ENCODE measurements around the gene VKORC1L1.
"Not testable (repeated sequence)": the region's sequence is repeated elsewhere in the genome, so short reads cannot be mapped to it uniquely, and the experiment has no call there.

Gene VKORC1L1

GRCh38 chr7:65867681-65868080 lies 5.2 kb upstream of the VKORC1L1 start:
- H3K27ac Mint-ChIP-seq; H3K36me3 Mint-ChIP-seq (ENCODE audit: low read depth); H3K27me3 Mint-ChIP-seq; H3K4me3 Mint-ChIP-seq; intact Hi-C loops (cut with micrococcal nuclease); H3K9me3 Mint-ChIP-seq: not testable (repeated sequence)
- H3K4me1 Mint-ChIP-seq (ENCODE audit: low read depth) = peaks cover 23% of the 10 kb centered on the region

GRCh38 chr7:65869312-65869711 lies 3.6 kb upstream of the VKORC1L1 start:
- H3K4me3 Mint-ChIP-seq; H3K36me3 Mint-ChIP-seq (ENCODE audit: low read depth); H3K9me3 Mint-ChIP-seq; H3K27me3 Mint-ChIP-seq; intact Hi-C loops (cut with micrococcal nuclease); H3K27ac Mint-ChIP-seq: not testable (repeated sequence)
- H3K4me1 Mint-ChIP-seq (ENCODE audit: low read depth) = peaks cover 30% of the 10 kb centered on the region

- Mint-ChIP-seq H3K4me1 (ENCODE audit: low read depth) (peaks cover 30% of the 10 kb centered on the region), H3K27ac (peak overlapping the region; percentile 64)
- not testable (repeated sequence) for H3K4me3 Mint-ChIP-seq; H3K36me3 Mint-ChIP-seq (ENCODE audit: low read depth); H3K9me3 Mint-ChIP-seq; H3K27me3 Mint-ChIP-seq
- intact Hi-C loops (cut with micrococcal nuclease) = loop anchor here (5.0 to 10.0 kb wide), 2 partner anchors 111 to 117 kb away; partner anchors contain the start of gene GUSB
Observed at GRCh38 chr7:65871451-65871850, 1.4 kb upstream of the VKORC1L1 start.

GRCh38 chr7:65873582-65874193 lies 814 bp downstream of the VKORC1L1 start:
- peak overlapping the region; percentile 72 for H3K27ac Mint-ChIP-seq
- intact Hi-C loops (cut with micrococcal nuclease) = loop anchor here (5.0 to 10.0 kb wide), 2 partner anchors 109 to 119 kb away; partner anchors contain the start of gene GUSB
- H3K9me3 Mint-ChIP-seq; H3K36me3 Mint-ChIP-seq (ENCODE audit: low read depth); H3K27me3 Mint-ChIP-seq: not testable (repeated sequence)
- H3K4me1 Mint-ChIP-seq (ENCODE audit: low read depth) = peaks cover 25% of the 10 kb centered on the region
- H3K4me3 Mint-ChIP-seq = peak overlapping the region; percentile 81

- intact Hi-C loops (cut with micrococcal nuclease) = loop anchor here (10.0 kb wide), 1 partner anchor 121 kb away; no protein-coding TSS in a partner anchor
- not testable (repeated sequence) for H3K36me3 Mint-ChIP-seq (ENCODE audit: low read depth); H3K27me3 Mint-ChIP-seq; H3K4me3 Mint-ChIP-seq; H3K9me3 Mint-ChIP-seq; H3K27ac Mint-ChIP-seq
- peaks cover 37% of the 10 kb centered on the region for H3K4me1 Mint-ChIP-seq (ENCODE audit: low read depth)
Observed at GRCh38 chr7:65875715-65876114, 2.8 kb downstream of the VKORC1L1 start.

- not testable (repeated sequence) for H3K27me3 Mint-ChIP-seq; H3K4me3 Mint-ChIP-seq; H3K36me3 Mint-ChIP-seq (ENCODE audit: low read depth); H3K9me3 Mint-ChIP-seq
- peaks cover 12% of the 10 kb centered on the region for H3K4me1 Mint-ChIP-seq (ENCODE audit: low read depth)
- H3K27ac Mint-ChIP-seq = peak overlapping the region; percentile 61
- intact Hi-C loops (cut with micrococcal nuclease) = loop anchor here (10.0 kb wide), 1 partner anchor 125 kb away; no protein-coding TSS in a partner anchor
Observed at GRCh38 chr7:65879292-65880153, 6.6 kb downstream of the VKORC1L1 start.

GRCh38 chr7:65880242-65880641 lies 7.4 kb downstream of the VKORC1L1 start:
- H3K4me1 Mint-ChIP-seq (ENCODE audit: low read depth) = peaks cover 12% of the 10 kb centered on the region
- H3K4me3 Mint-ChIP-seq; H3K27ac Mint-ChIP-seq; intact Hi-C loops (cut with micrococcal nuclease); H3K36me3 Mint-ChIP-seq (ENCODE audit: low read depth); H3K9me3 Mint-ChIP-seq; H3K27me3 Mint-ChIP-seq: not testable (repeated sequence)

GRCh38 chr7:65884983-65885382 lies 12.1 kb downstream of the VKORC1L1 start:
- Mint-ChIP-seq H3K36me3 (ENCODE audit: low read depth) (peaks cover 15% of the 10 kb centered on the region), H3K4me1 (ENCODE audit: low read depth) (peaks cover 16% of the 10 kb centered on the region)
- H3K27ac Mint-ChIP-seq; H3K27me3 Mint-ChIP-seq; H3K9me3 Mint-ChIP-seq; intact Hi-C loops (cut with micrococcal nuclease); H3K4me3 Mint-ChIP-seq: not testable (repeated sequence)

- Mint-ChIP-seq H3K4me1 (ENCODE audit: low read depth) (peaks cover 13% of the 10 kb centered on the region), H3K36me3 (ENCODE audit: low read depth) (peaks cover 20% of the 10 kb centered on the region)
- H3K9me3 Mint-ChIP-seq; H3K27me3 Mint-ChIP-seq; intact Hi-C loops (cut with micrococcal nuclease); H3K4me3 Mint-ChIP-seq; H3K27ac Mint-ChIP-seq: not testable (repeated sequence)
Observed at GRCh38 chr7:65885533-65885932, 12.7 kb downstream of the VKORC1L1 start.

- intact Hi-C loops (cut with micrococcal nuclease); H3K27me3 Mint-ChIP-seq; H3K4me3 Mint-ChIP-seq; H3K27ac Mint-ChIP-seq; H3K9me3 Mint-ChIP-seq: not testable (repeated sequence)
- Mint-ChIP-seq H3K36me3 (ENCODE audit: low read depth) (peaks cover 22% of the 10 kb centered on the region), H3K4me1 (ENCODE audit: low read depth) (peaks cover 24% of the 10 kb centered on the region)
Observed at GRCh38 chr7:65888434-65889156, 15.7 kb downstream of the VKORC1L1 start.

- peaks cover 24% of the 10 kb centered on the region for H3K4me1 Mint-ChIP-seq (ENCODE audit: low read depth)
Observed at GRCh38 chr7:65889722-65890121, 16.8 kb downstream of the VKORC1L1 start.

GRCh38 chr7:65892161-65892560 lies 19.3 kb downstream of the VKORC1L1 start:
- H3K4me3 Mint-ChIP-seq = peak overlapping the region; percentile 7
- H3K9me3 Mint-ChIP-seq = no peaks in the 10 kb centered on the region
- peaks cover 35% of the 10 kb centered on the region for H3K4me1 Mint-ChIP-seq (ENCODE audit: low read depth)
- peaks cover 15% of the 10 kb centered on the region for H3K36me3 Mint-ChIP-seq (ENCODE audit: low read depth)
- intact Hi-C loops (cut with micrococcal nuclease) = no loop called here
- peak overlapping the region; percentile 20 for H3K27ac Mint-ChIP-seq
- no peaks in the 10 kb centered on the region for H3K27me3 Mint-ChIP-seq

More at GRCh38 chr7:65889722-65890121, 16.8 kb downstream of the VKORC1L1 start:
- H3K9me3 Mint-ChIP-seq; intact Hi-C loops (cut with micrococcal nuclease); H3K27ac Mint-ChIP-seq; H3K4me3 Mint-ChIP-seq; H3K27me3 Mint-ChIP-seq: not testable (repeated sequence)
- peaks cover 22% of the 10 kb centered on the region for H3K36me3 Mint-ChIP-seq (ENCODE audit: low read depth)

GRCh38 chr7:65892835-65893234 lies 20.0 kb downstream of the VKORC1L1 start:
- Mint-ChIP-seq H3K36me3 (ENCODE audit: low read depth) (peaks cover 15% of the 10 kb centered on the region), H3K27ac (no peak overlapping the region), H3K9me3 (no peaks in the 10 kb centered on the region), H3K4me3 (no peak overlapping the region), H3K4me1 (ENCODE audit: low read depth) (peaks cover 35% of the 10 kb centered on the region), H3K27me3 (no peaks in the 10 kb centered on the region)
- intact Hi-C loops (cut with micrococcal nuclease) = no loop called here
